Spleen (tissue), 11 donors: Measurements from ENCODE around the gene C11orf86. TPM values are rescaled to one million over a fixed set of nuclear protein-coding genes. Genes with fewer than 3 reads are reported as not detected.

Experiments
- DNase-seq: peaks from one replicate; pipeline ENCODE4 v3.0.0-alpha.2; 2020
- H3K27ac ChIP-seq, 8 donors: fragments of 200-600 bp; sonication (generic) in 7 of 8; 1 replicate in 4 of 8; 2 replicates in 4 of 8; pipeline versions ENCODE4 v1.5.0 to v1.8.0; 2016 to 2021; ENCODE audit warnings: inconsistent platforms in 4 of 8, mild to moderate bottlenecking in 4 of 8, moderate library complexity in 1 of 8
- H3K27me3 ChIP-seq, 7 donors: fragments of 200-600 bp; sonication (generic) in 6 of 7; replicated peaks in 1 of 7; 1 replicate in 4 of 7; 2 replicates in 3 of 7; pipeline versions ENCODE4 v1.5.0 to v1.8.0; 2016 to 2021; ENCODE audit warnings: inconsistent platforms in 3 of 7, mild to moderate bottlenecking in 1 of 7
- H3K36me3 ChIP-seq, 6 donors: fragments of 200-600 bp; sonication (generic) in 5 of 6; 1 replicate in 4 of 6; 2 replicates in 2 of 6; pipeline versions ENCODE4 v1.5.0 to v1.8.0; 2016 to 2021; ENCODE audit warnings: inconsistent platforms in 2 of 6
- H3K4me1 ChIP-seq, 6 donors: fragments of 200-600 bp; sonication (generic) in 5 of 6; 1 replicate in 3 of 6; 2 replicates in 3 of 6; pipeline versions ENCODE4 v1.5.0 to v1.8.0; 2016 to 2021; ENCODE audit warnings: inconsistent platforms in 3 of 6
- H3K4me3 ChIP-seq, 8 donors: fragments of 200-600 bp; sonication (generic) in 7 of 8; 1 replicate in 4 of 8; 2 replicates in 4 of 8; pipeline versions ENCODE4 v1.5.0 to v1.8.0; 2016 to 2021; ENCODE audit warnings: inconsistent platforms in 4 of 8, mild to moderate bottlenecking in 4 of 8, moderate library complexity in 2 of 8
- H3K9me3 ChIP-seq, 8 donors: fragments of 200-600 bp; sonication (generic) in 7 of 8; 1 replicate in 4 of 8; 2 replicates in 4 of 8; pipeline versions ENCODE4 v1.5.0 to v1.8.0; 2016 to 2021; ENCODE audit warnings: inconsistent platforms in 4 of 8
- CTCF ChIP-seq, 11 experiments: fragments of 200-600 bp in 7 of 11; fragments of 450-650 bp in 4 of 11; sonication (generic) in 4 of 11; IDR thresholded peaks in 8 of 11; conservative IDR thresholded peaks in 3 of 11; 1 replicate in 7 of 11; 2 replicates in 4 of 11; pipeline versions ENCODE4 v1.4.0 to v1.8.0; 2016 to 2021; ENCODE audit warnings: antibody characterized with exemption in 11 of 11, inconsistent platforms in 4 of 11, mild to moderate bottlenecking in 1 of 11
- POLR2A ChIP-seq, 3 donors: fragments of 450-650 bp; IDR thresholded peaks; one replicate each; pipeline ENCODE4 v1.5.1; 2017; ENCODE audit warnings: antibody characterized with exemption in 3 of 3, mild to moderate bottlenecking in 1 of 3
- POLR2AphosphoS5 ChIP-seq, 3 donors: sonication (generic); formaldehyde crosslinking; IDR thresholded peaks; one replicate each; pipeline ENCODE4 v1.5.1; 2017; ENCODE audit warnings: antibody characterized with exemption in 3 of 3
- WGBS, 5 donors: extraction: QIAGEN DNeasy Blood & Tissue Kit in 3 of 5; methylation state at CpG; one replicate each; pipeline versions ENCODE4 v1.1.5 to v1.1.7; 2013 to 2018; 5-methylcytosine and 5-hydroxymethylcytosine counted together
- intact Hi-C: fragments of 100-400 bp; cut with DNase I; formaldehyde crosslinking; loops from one replicate; pipeline ENCODE4 v1.15.0; 2023; ENCODE audit warnings: low total_unique reads
- polyA plus RNA-seq, 3 donors: library from polyadenylated mRNA; stranded (reverse); fragments of 200-250 nt; gene quantifications; one replicate each; pipeline ENCODE4 v1.2.1, GENCODE V29; 2013
- total RNA-seq, 7 donors: library from RNA; depleted of rRNA in 3 of 7; stranded (reverse); fragments of >200 nt in 3 of 7; fragmentation: NEBNext Ultra II Directional in 4 of 7; extraction: Animal tissue kit (Norgen Biotek cat#: 25700) in 4 of 7; gene quantifications; one replicate each; pipeline versions ENCODE4 v1.1.0 to v1.2.1, GENCODE V29; 2016 to 2021
- donor health status: healthy with polysubstance abuse.
- donor health status: DM: no; HTN: no; CAD: no; lungs with moderate emphysema.
- donor health status: DM: no; HTN: no; CAD: no.
- donor health status: Bipolar disorder and iron deficiency.
- donor health status: healthy.
- donor health status: DM: no; HTN: no; CAD: no.
- donor health status: DM: yes; HTN: yes; CAD: no.

Gene C11orf86
- total and polyA plus RNA-seq, 10 donors: 0.13 TPM; not detected in 9

DNA sequence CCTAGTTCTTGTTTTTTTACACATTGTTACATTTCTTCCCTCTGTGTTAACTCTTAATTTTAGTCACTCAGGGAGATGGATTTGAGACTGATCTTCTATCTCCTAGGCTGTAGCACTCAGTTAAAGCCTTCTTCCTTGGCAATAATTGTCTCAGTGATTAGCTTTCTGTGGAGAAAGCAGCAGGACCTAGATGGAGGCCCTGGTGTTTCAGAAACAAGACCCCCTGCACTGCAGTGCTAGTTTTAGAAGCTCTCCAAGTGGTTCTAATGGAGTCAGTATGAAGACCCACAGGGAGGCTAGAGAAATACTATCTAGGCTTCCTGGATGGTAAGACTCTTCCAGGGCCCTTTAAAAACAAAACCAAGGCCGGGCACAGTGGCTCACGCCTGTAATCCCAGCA, 12.9 kb upstream of the C11orf86 start:
- Histone ChIP-seq H3K27me3 (peaks cover 0 to 7% (median 0%) of the 10 kb centered on the region in 7 donors), H3K9me3 (no peaks in the 10 kb centered on the region), H3K4me3 (no peak overlapping the region), H3K36me3 (no peaks in the 10 kb centered on the region), H3K4me1 (peaks cover 9 to 17% (median 13%) of the 10 kb centered on the region in 6 donors), H3K27ac (no peak overlapping the region)
- 83 to 94% (median 84%) methylated on average over 2 of the region's 2 CpGs for WGBS, 5 donors
- no peak for DNase-seq
- intact Hi-C loops: no loop called here
- no peak for TF ChIP-seq POLR2AphosphoS5 (IDR thresholded peaks at IDR 0.05)
- no peak for TF ChIP-seq CTCF (IDR thresholded peaks at IDR 0.05 in 8 of 11, conservative IDR thresholded peaks at IDR 0.05 in 3 of 11)
- no peak for TF ChIP-seq POLR2A (IDR thresholded peaks at IDR 0.05)

GRCh38 chr11:66962801-66963200, 12.3 kb upstream of the C11orf86 start:
- no peak for TF ChIP-seq POLR2AphosphoS5 (IDR thresholded peaks at IDR 0.05)
- TF ChIP-seq POLR2A (IDR thresholded peaks at IDR 0.05): no peak
- TF ChIP-seq CTCF (IDR thresholded peaks at IDR 0.05 in 8 of 11, conservative IDR thresholded peaks at IDR 0.05 in 3 of 11): no peak
- DNase-seq: no peak
- 87 to 97% (median 95%) methylated on average over 4 to 5 of the region's 5 CpGs for WGBS, 5 donors
- Histone ChIP-seq H3K9me3 (no peaks in the 10 kb centered on the region), H3K4me3 (no peak overlapping the region), H3K27me3 (peaks cover 0 to 4% (median 0%) of the 10 kb centered on the region in 7 donors), H3K4me1 (peaks cover 4 to 12% (median 8%) of the 10 kb centered on the region in 6 donors), H3K27ac (no peak overlapping the region), H3K36me3 (no peaks in the 10 kb centered on the region)
- intact Hi-C loops: no loop called here

DNA sequence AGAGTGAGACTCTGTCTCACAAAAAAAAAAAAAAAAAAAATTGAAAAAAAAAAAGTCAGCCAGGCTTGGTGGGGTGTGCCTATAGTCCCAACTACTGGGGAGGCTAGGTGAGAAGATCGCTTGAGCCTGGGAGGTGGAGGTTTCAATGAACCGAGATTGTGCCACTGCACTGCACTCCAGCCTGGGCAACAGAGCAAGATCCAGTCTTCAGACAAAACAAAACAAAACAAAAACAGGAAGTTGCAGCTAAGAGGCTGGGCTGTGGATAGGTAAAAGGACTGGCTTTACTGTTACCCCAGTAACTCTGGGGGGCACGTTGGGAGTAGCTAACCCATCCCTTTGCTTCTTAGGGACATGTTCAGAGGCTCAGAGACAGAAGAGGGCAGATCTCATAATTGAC, 10.6 kb upstream of the C11orf86 start:
- H3K27ac ChIP-seq: no peak overlapping the region
- no peaks in the 10 kb centered on the region for H3K27me3 ChIP-seq
- no peak overlapping the region for H3K4me3 ChIP-seq
- peaks cover 0 to 11% (median 0%) of the 10 kb centered on the region in 6 donors for H3K4me1 ChIP-seq
- WGBS, 5 donors: 71 to 84% (median 78%) methylated on average over 3 of the region's 3 CpGs
- no peaks in the 10 kb centered on the region for H3K9me3 ChIP-seq
- DNase-seq: no peak
- H3K36me3 ChIP-seq: no peaks in the 10 kb centered on the region
- TF ChIP-seq POLR2A (IDR thresholded peaks at IDR 0.05) (no peak), CTCF (IDR thresholded peaks at IDR 0.05 in 8 of 11, conservative IDR thresholded peaks at IDR 0.05 in 3 of 11) (no peak), POLR2AphosphoS5 (IDR thresholded peaks at IDR 0.05) (no peak)
- intact Hi-C loops: no loop called here

- WGBS, 5 donors: 64 to 84% (median 75%) methylated on average over 5 of the region's 5 CpGs
- Histone ChIP-seq H3K4me3 (no peak overlapping the region), H3K9me3 (no peaks in the 10 kb centered on the region), H3K36me3 (no peaks in the 10 kb centered on the region), H3K27ac (no peak overlapping the region), H3K4me1 (peaks cover 0 to 14% (median 0%) of the 10 kb centered on the region in 6 donors), H3K27me3 (peaks cover 0 to 9% (median 0%) of the 10 kb centered on the region in 7 donors)
- TF ChIP-seq POLR2A (IDR thresholded peaks at IDR 0.05): no peak
- no peak for TF ChIP-seq POLR2AphosphoS5 (IDR thresholded peaks at IDR 0.05)
- intact Hi-C loops: no loop called here
- DNase-seq: no peak
Observed at GRCh38 chr11:66966351-66966750, 8.8 kb upstream of the C11orf86 start.
